Peyer's patch (tissue), 4 donors: Measurements from ENCODE around the gene INTU.

Experiments
- CTCF ChIP-seq, 6 experiments: fragments of 450-650 bp in 4 of 6; fragments of 200-600 bp in 2 of 6; sonication (generic) in 1 of 6; IDR thresholded peaks; one replicate each; pipeline ENCODE4 v1.5.1; 2017 to 2019; ENCODE audit warnings: antibody characterized with exemption in 6 of 6, mild to moderate bottlenecking in 3 of 6, moderate library complexity in 1 of 6
- POLR2A ChIP-seq, 2 donors: fragments of 450-650 bp; IDR thresholded peaks; one replicate each; pipeline ENCODE4 v1.5.1; 2017; ENCODE audit warnings: antibody characterized with exemption in 2 of 2, mild to moderate bottlenecking in 2 of 2, moderate library complexity in 2 of 2

DNA sequence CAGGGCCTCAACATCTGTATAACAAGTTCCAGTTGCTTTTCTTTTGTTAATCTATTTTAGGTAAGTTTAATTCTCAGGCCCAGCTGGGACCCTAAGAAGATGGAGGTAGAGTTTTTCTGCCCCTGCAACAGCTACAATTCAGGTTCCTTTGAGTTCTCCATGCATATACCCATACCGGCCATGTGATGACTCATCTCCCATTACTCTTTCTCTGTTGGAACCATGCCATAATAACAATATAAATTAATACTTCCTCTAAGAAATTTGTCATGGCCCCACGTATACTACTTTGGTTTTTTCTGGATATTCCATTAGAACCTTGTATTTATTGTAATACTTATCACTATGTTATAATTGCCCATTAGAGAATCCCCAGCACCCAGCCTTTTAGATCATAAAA, 1.3 kb upstream of the INTU start:
- TF ChIP-seq CTCF (IDR thresholded peaks at IDR 0.05) (no peak), POLR2A (IDR thresholded peaks at IDR 0.05) (no peak)
